Coronary artery (tissue), 2 donors: ENCODE data around the gene TEC.

ENCODE experiments used
- DNase-seq: peaks from one replicate; pipeline ENCODE4 v3.0.0-alpha.2; 2017; ENCODE audit warnings: low spot score
- H3K27ac ChIP-seq, 2 donors: fragments of 200-600 bp; sonication (generic); one replicate each; pipeline ENCODE4 v1.5.1; 2016 to 2019
- H3K4me3 ChIP-seq: fragments of 200-600 bp; sonication (generic); 2 replicates; pipeline ENCODE4 v1.5.1; 2016; ENCODE audit warnings: mild to moderate bottlenecking, moderate library complexity
- CTCF ChIP-seq: fragments of 200-600 bp; sonication (generic); IDR thresholded peaks from one replicate; pipeline ENCODE4 v1.5.1; 2019; ENCODE audit warnings: antibody characterized with exemption

Gene TEC

DNA sequence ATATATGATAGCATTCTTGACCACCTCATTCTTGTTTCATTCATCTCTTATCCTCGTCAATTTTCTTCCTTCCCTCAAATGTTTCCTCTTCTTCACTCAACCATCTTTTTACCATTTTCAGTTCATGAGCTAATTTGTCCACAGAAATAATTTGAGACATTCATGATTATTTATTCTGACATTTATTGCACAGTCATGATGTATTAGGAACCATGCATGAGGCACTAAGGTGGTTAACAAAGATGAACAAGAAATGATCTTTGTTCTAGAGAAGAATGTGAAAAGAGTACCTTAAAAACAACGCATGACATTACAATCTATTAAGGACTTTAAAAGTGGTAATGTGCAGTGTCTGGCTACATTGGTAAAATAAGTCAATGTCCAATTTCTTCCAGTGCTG is 27.9 kb downstream of the TEC start:
- H3K27ac ChIP-seq: no peak overlapping the region
- no peak overlapping the region for H3K4me3 ChIP-seq
- TF ChIP-seq CTCF: no peak
- DNase-seq: no peak

- Histone ChIP-seq H3K27ac (no peak overlapping the region), H3K4me3 (no peak overlapping the region)
Observed at GRCh38 chr4:48237996-48238645, 31.5 kb downstream of the TEC start.

DNA sequence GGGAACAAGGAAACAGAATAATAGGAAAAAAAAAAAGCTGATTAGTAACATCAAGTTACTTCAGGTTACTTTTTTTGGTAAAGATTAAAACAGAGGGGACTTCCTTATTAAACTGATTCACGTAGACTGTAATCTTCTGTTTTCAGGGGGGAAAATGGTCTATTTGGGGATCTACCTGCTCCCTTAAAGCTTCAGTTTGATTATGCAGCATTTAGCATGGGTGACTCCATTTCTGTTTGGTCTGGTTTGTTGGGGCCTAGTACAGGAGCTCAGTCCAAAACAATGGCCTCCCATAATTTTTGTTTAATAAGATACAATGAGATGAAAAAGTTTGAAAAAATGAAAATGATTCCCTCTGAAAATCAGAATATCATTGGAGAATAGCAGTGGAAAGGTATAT is 34.6 kb downstream of the TEC start:
- no peak overlapping the region for H3K4me3 ChIP-seq
- TF ChIP-seq CTCF: no peak
- H3K27ac ChIP-seq: no peak overlapping the region
- DNase-seq: no peak

More at GRCh38 chr4:48237996-48238645, 31.5 kb downstream of the TEC start:
- TF ChIP-seq CTCF: no peak
- DNase-seq: no peak

- Histone ChIP-seq H3K4me3 (no peak overlapping the region), H3K27ac (no peak overlapping the region)
- no peak for DNase-seq
- no peak for TF ChIP-seq CTCF
Observed at GRCh38 chr4:48234575-48234974, 35.1 kb downstream of the TEC start.

- Histone ChIP-seq H3K27ac (no peak overlapping the region), H3K4me3 (no peak overlapping the region)
- no peak for DNase-seq
- TF ChIP-seq CTCF: no peak
Observed at GRCh38 chr4:48228949-48229348, 40.7 kb downstream of the TEC start.

DNA sequence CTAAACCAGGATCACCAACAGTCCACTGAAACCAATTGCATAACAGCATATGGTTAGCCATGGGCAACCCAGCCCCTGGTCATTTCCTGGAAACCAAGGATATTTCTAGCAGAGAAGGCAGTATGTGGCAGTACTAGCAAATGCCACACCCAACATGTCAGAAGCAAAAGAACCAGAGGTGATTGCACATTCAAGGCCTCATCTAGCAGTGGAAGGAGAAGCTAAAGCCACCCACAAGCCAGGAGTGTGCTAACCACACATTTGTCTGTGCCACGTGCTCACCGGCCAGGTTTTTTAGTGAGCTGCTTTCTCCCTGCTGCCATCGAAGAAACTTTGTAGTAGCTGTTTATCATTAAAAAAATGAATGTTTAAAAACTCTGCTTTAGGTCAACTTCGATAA is 42.0 kb downstream of the TEC start:
- TF ChIP-seq CTCF: no peak
- no peak for DNase-seq
- H3K4me3 ChIP-seq: no peak overlapping the region
- no peak overlapping the region for H3K27ac ChIP-seq

DNA sequence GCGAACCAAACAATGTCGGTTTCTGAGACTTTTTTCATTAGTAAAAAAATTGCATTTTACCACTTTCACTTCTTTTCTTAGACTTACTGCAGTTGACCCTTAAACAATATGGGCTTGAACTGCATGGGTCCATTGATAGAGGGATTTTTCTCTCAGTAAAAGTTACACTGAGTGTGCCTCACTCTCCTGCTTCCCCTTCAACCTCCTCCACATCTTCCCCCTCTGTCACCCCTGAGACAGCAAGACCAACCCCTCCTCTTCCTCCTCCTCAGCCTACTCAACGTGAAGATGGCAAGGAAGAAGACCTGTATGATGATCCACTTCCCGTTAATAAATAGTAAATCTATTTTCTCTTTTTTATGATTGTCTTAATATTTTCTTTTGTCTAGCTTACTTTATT is 43.4 kb downstream of the TEC start:
- no peak for TF ChIP-seq CTCF
- Histone ChIP-seq H3K27ac (no peak overlapping the region), H3K4me3 (no peak overlapping the region)
- DNase-seq: no peak
